ENCODE data around the gene TTF1. TPM values are rescaled to one million over a fixed set of nuclear protein-coding genes. Genes with fewer than 3 reads are reported as not detected.

The TTF1 gene
- total RNA-seq, 1 experiment from 2014 or later, result 23.8 TPM

DNA sequence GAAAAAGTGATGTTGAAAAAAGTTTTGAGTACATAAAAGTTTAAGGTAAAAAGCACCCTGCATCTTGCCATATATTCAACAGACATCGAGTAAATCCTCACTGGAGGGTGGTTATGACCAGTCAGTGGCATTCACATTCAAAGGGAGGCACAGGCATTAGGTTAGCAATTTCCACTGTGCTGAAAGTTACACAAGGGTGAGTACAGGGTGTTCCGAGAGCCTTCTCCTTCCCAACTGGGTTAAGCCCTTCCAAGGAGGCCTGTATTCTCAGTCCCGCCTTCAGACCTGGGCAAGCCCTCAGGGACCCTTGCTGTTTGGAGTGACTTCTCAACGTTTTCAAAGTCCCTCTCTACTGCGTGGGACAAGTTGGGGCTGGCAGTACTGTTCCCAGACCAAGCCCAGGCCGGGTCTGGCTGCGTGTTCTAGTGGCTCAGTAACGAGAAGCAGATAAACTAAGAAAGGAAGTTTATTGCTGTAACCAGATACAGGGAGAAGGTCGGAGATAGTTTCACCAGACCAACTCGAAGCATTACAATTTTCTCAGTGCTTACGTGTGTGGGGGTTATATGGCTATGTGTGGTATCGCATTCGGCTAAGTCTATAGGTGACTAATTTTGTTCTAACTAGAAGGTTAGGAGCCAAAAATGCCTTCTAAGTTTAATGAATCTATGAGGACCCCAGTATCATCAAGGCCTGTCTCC lies 38.9 kb downstream of the TTF1 start:
- DNase-seq (ENCODE audit: low spot score) (no peak), ATAC-seq (no peak)
- peaks cover 4% of the 10 kb centered on the region; the same call in 1 of the 2 replicates for H3K4me1 Mint-ChIP-seq
- no peaks in the 10 kb centered on the region for H3K27me3 Mint-ChIP-seq (ENCODE audit: low read depth)
- H3K9me3 Mint-ChIP-seq, result no peaks in the 10 kb centered on the region
- H3K36me3 Mint-ChIP-seq, result no peaks in the 10 kb centered on the region
- H3K27ac Mint-ChIP-seq, result no peak overlapping the region
- TF ChIP-seq SMAD4 (CRISPR knock-in tag; IDR thresholded peaks at IDR 0.05) (no peak), HMGXB4 (CRISPR knock-in tag; IDR thresholded peaks at IDR 0.05) (no peak), GRHL2 (CRISPR knock-in tag; IDR thresholded peaks at IDR 0.05; ENCODE audit: insufficient replicate concordance, severe bottlenecking) (no peak), ZNF121 (CRISPR knock-in tag; IDR thresholded peaks at IDR 0.05) (no peak), FOXJ3 (CRISPR knock-in tag; IDR thresholded peaks at IDR 0.05; ENCODE audit: borderline replicate concordance) (no peak), RORB (CRISPR knock-in tag; IDR thresholded peaks at IDR 0.05) (no peak), ZNF232 (CRISPR knock-in tag; IDR thresholded peaks at IDR 0.05) (no peak), MAX (CRISPR knock-in tag; IDR thresholded peaks at IDR 0.05) (no peak), ZNF512 (CRISPR knock-in tag; IDR thresholded peaks at IDR 0.05; ENCODE audit: borderline replicate concordance) (no peak), JAZF1 (CRISPR knock-in tag; IDR thresholded peaks at IDR 0.05) (no peak), SOX15 (CRISPR knock-in tag; IDR thresholded peaks at IDR 0.05) (no peak), PRRX2 (CRISPR knock-in tag; IDR thresholded peaks at IDR 0.05) (no peak), ZNF423 (CRISPR knock-in tag; IDR thresholded peaks at IDR 0.05) (no peak)
- TF ChIP-seq, protein P1, sequence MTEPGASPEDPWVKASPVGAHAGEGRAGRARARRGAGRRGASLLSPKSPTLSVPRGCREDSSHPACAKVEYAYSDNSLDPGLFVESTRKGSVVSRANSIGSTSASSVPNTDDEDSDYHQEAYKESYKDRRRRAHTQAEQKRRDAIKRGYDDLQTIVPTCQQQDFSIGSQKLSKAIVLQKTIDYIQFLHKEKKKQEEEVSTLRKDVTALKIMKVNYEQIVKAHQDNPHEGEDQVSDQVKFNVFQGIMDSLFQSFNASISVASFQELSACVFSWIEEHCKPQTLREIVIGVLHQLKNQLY (CRISPR knock-in tag; IDR thresholded peaks at IDR 0.05), result no peak
- POLR2A ChIA-PET, result no interaction called here
- H3K4me3 Mint-ChIP-seq, result no peak overlapping the region
- CTCF ChIA-PET, result no interaction called here

GRCh38 chr9:132366481-132366880 lies 40.2 kb downstream of the TTF1 start:
- no peak overlapping the region for H3K27ac Mint-ChIP-seq
- H3K36me3 Mint-ChIP-seq, result no peaks in the 10 kb centered on the region
- ATAC-seq (no peak), DNase-seq (ENCODE audit: low spot score) (no peak)
- no peaks in the 10 kb centered on the region for H3K4me1 Mint-ChIP-seq
- ChIA-PET CTCF (no interaction called here), POLR2A (no interaction called here)
- no peak overlapping the region for H3K4me3 Mint-ChIP-seq
- H3K27me3 Mint-ChIP-seq (ENCODE audit: low read depth), result no peaks in the 10 kb centered on the region
- H3K9me3 Mint-ChIP-seq, result no peaks in the 10 kb centered on the region
- TF ChIP-seq ZNF263 (CRISPR knock-in tag; IDR thresholded peaks at IDR 0.05; ENCODE audit: low read depth) (no peak), ATF1 (CRISPR knock-in tag; IDR thresholded peaks at IDR 0.05) (no peak), ZMAT4 (CRISPR knock-in tag; IDR thresholded peaks at IDR 0.05) (no peak), ETV6 (CRISPR knock-in tag; IDR thresholded peaks at IDR 0.05) (no peak), IRF2 (CRISPR knock-in tag; IDR thresholded peaks at IDR 0.05; ENCODE audit: borderline replicate concordance, low read depth) (no peak), TEAD1 (CRISPR knock-in tag; IDR thresholded peaks at IDR 0.05) (no peak), ESRRA (CRISPR knock-in tag; IDR thresholded peaks at IDR 0.05; ENCODE audit: borderline replicate concordance) (no peak), E2F1 (CRISPR knock-in tag; IDR thresholded peaks at IDR 0.05) (no peak), NR2C2 (CRISPR knock-in tag; IDR thresholded peaks at IDR 0.05) (no peak), GRHL2 (CRISPR knock-in tag; IDR thresholded peaks at IDR 0.05; ENCODE audit: insufficient replicate concordance, severe bottlenecking) (no peak), ZNF138 (CRISPR knock-in tag; conservative IDR thresholded peaks at IDR 0.05) (no peak), FOXP1 (CRISPR knock-in tag; IDR thresholded peaks at IDR 0.05; ENCODE audit: borderline replicate concordance) (no peak)
- TF ChIP-seq, protein P2, sequence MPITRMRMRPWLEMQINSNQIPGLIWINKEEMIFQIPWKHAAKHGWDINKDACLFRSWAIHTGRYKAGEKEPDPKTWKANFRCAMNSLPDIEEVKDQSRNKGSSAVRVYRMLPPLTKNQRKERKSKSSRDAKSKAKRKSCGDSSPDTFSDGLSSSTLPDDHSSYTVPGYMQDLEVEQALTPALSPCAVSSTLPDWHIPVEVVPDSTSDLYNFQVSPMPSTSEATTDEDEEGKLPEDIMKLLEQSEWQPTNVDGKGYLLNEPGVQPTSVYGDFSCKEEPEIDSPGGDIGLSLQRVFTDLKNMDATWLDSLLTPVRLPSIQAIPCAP (CRISPR knock-in tag; IDR thresholded peaks at IDR 0.05), result no peak
- TF ChIP-seq, protein P3, sequence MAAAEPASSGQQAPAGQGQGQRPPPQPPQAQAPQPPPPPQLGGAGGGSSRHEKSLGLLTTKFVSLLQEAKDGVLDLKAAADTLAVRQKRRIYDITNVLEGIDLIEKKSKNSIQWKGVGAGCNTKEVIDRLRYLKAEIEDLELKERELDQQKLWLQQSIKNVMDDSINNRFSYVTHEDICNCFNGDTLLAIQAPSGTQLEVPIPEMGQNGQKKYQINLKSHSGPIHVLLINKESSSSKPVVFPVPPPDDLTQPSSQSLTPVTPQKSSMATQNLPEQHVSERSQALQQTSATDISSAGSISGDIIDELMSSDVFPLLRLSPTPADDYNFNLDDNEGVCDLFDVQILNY (CRISPR knock-in tag; IDR thresholded peaks at IDR 0.05), result no peak
- TF ChIP-seq, protein P4, sequence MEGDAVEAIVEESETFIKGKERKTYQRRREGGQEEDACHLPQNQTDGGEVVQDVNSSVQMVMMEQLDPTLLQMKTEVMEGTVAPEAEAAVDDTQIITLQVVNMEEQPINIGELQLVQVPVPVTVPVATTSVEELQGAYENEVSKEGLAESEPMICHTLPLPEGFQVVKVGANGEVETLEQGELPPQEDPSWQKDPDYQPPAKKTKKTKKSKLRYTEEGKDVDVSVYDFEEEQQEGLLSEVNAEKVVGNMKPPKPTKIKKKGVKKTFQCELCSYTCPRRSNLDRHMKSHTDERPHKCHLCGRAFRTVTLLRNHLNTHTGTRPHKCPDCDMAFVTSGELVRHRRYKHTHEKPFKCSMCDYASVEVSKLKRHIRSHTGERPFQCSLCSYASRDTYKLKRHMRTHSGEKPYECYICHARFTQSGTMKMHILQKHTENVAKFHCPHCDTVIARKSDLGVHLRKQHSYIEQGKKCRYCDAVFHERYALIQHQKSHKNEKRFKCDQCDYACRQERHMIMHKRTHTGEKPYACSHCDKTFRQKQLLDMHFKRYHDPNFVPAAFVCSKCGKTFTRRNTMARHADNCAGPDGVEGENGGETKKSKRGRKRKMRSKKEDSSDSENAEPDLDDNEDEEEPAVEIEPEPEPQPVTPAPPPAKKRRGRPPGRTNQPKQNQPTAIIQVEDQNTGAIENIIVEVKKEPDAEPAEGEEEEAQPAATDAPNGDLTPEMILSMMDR (IDR thresholded peaks at IDR 0.05), result no peak

Data from WTC11 (cell line).